DOHH2 (cell line): ENCODE measurements around the gene BPI.

Source experiments
- H3F3A ChIP-seq: fragments of 200-600 bp; sonication (generic), shearing (Covaris generic); 2 replicates; pipeline ENCODE4 v1.6.0; 2016; ENCODE audit warnings: antibody characterized with exemption, mild to moderate bottlenecking; ENCODE audit not compliant: control insufficient read depth, insufficient read depth
- H3K27ac ChIP-seq: fragments of 200-600 bp; sonication (generic); 2 replicates; pipeline ENCODE4 v1.5.1; 2014; ENCODE audit warnings: low read depth, mild to moderate bottlenecking, low read length, moderate library complexity
- H3K27me3 ChIP-seq: fragments of 200-600 bp; sonication (generic); 2 replicates; pipeline ENCODE4 v1.6.1; 2014; ENCODE audit warnings: mild to moderate bottlenecking, low read length, mixed read lengths; ENCODE audit not compliant: control insufficient read depth
- H3K36me3 ChIP-seq: fragments of 200-600 bp; sonication (generic); 2 replicates; pipeline ENCODE4 v1.6.1; 2014; ENCODE audit warnings: mild to moderate bottlenecking, low read length, moderate library complexity, mixed read lengths; ENCODE audit not compliant: control insufficient read depth
- H3K4me1 ChIP-seq: fragments of 200-600 bp; sonication (generic); 2 replicates; pipeline ENCODE4 v1.6.1; 2014; ENCODE audit warnings: mild to moderate bottlenecking, low read length, mixed read lengths; ENCODE audit not compliant: control insufficient read depth
- H3K4me2 ChIP-seq: fragments of 200-600 bp; sonication (generic); 2 replicates; pipeline ENCODE4 v1.6.0; 2014; ENCODE audit warnings: mild to moderate bottlenecking, low read length, moderate library complexity
- H3K4me3 ChIP-seq: fragments of 200-600 bp; sonication (generic); 2 replicates; pipeline ENCODE4 v1.5.1; 2014; ENCODE audit warnings: mild to moderate bottlenecking, low read length, mixed read lengths
- H3K79me2 ChIP-seq: fragments of 200-600 bp; sonication (generic); 2 replicates; pipeline ENCODE4 v1.6.1; 2014; ENCODE audit warnings: mild to moderate bottlenecking, low read length, mixed read lengths; ENCODE audit not compliant: control insufficient read depth
- H3K9me2 ChIP-seq: fragments of 200-600 bp; sonication (generic); replicated peaks from 2 replicates; pipeline ENCODE4 v1.6.1; 2014; ENCODE audit warnings: mild to moderate bottlenecking, low read length, mixed read lengths; ENCODE audit not compliant: control insufficient read depth
- H3K9me3 ChIP-seq: fragments of 200-600 bp; sonication (generic); 2 replicates; pipeline ENCODE4 v1.6.1; 2014; ENCODE audit warnings: antibody characterized with exemption, low read length, mixed read lengths; ENCODE audit not compliant: control insufficient read depth, insufficient read depth
- H4K20me1 ChIP-seq: fragments of 200-600 bp; sonication (generic); 2 replicates; pipeline ENCODE4 v1.6.0; 2014; ENCODE audit warnings: low read depth, mild to moderate bottlenecking, antibody characterized with exemption, low read length, moderate library complexity; ENCODE audit not compliant: control insufficient read depth, insufficient read depth
- CTCF ChIP-seq: fragments of 200-600 bp; sonication (generic); IDR thresholded peaks from one replicate; pipeline ENCODE4 v1.5.1; 2014; ENCODE audit warnings: antibody characterized with exemption, mild to moderate bottlenecking, low read depth, low read length; ENCODE audit not compliant: poor library complexity, severe bottlenecking
- EZH2phosphoT487 ChIP-seq: fragments of 200-600 bp; sonication (generic); IDR thresholded peaks from 2 replicates; pipeline ENCODE4 v1.6.1; 2017; ENCODE audit warnings: borderline replicate concordance, mild to moderate bottlenecking, antibody characterized with exemption, low read length, moderate library complexity, mixed read lengths

Gene BPI

GRCh38 chr20:38307371-38308046 lies 3.6 kb downstream of the BPI start:
- Histone ChIP-seq H3K4me3 (no peak overlapping the region), H3K9me2 (no peaks in the 10 kb centered on the region), H3K36me3 (no peaks in the 10 kb centered on the region), H3K4me1 (no peaks in the 10 kb centered on the region), H3K4me2 (no peak overlapping the region), H4K20me1 (no peaks in the 10 kb centered on the region), H3F3A (no peaks in the 10 kb centered on the region), H3K27ac (no peak overlapping the region), H3K27me3 (peaks cover 6% of the 10 kb centered on the region; the same call in 1 of the 2 replicates), H3K79me2 (no peaks in the 10 kb centered on the region), H3K9me3 (no peaks in the 10 kb centered on the region)
- TF ChIP-seq EZH2phosphoT487 (no peak), CTCF (no peak)

DNA sequence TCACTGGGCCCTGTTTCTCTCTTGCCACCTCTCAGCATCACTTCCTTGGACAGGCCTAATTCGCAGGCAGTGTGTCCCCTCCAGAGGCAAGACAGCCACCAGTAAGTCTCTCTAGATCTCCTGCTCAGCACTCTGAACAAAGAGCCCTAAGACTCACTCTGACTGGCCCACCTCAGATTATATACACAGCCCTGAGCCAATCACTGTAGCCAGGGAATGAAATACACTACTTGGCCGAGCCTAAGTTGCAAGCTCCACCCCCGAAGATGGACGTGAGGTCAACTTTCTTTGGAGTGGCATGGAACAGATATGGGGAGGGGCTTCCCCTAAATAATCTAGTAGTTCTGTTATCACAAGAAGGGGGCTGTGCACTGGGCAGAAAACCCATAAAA lies 4.1 kb downstream of the BPI start:
- peaks cover 1% of the 10 kb centered on the region; the same call in 1 of the 2 replicates for H3K27me3 ChIP-seq
- H3K4me2 ChIP-seq = no peak overlapping the region
- H3K9me2 ChIP-seq = no peaks in the 10 kb centered on the region
- H3K79me2 ChIP-seq = no peaks in the 10 kb centered on the region
- no peaks in the 10 kb centered on the region for H4K20me1 ChIP-seq
- no peak for TF ChIP-seq CTCF
- no peak for TF ChIP-seq EZH2phosphoT487
- no peaks in the 10 kb centered on the region for H3K36me3 ChIP-seq
- no peaks in the 10 kb centered on the region for H3F3A ChIP-seq
- no peak overlapping the region for H3K4me3 ChIP-seq
- no peak overlapping the region for H3K27ac ChIP-seq
- H3K4me1 ChIP-seq = no peaks in the 10 kb centered on the region
- no peaks in the 10 kb centered on the region for H3K9me3 ChIP-seq

- TF ChIP-seq EZH2phosphoT487 (no peak), CTCF (no peak)
- no peaks in the 10 kb centered on the region for H3K79me2 ChIP-seq
- peaks cover under 1% of the 10 kb centered on the region; the same call in 1 of the 2 replicates for H3K9me3 ChIP-seq
These were observed 4.5 kb downstream of the BPI start for GRCh38 chr20:38308447-38308846.

More at GRCh38 chr20:38308447-38308846, 4.5 kb downstream of the BPI start:
- no peaks in the 10 kb centered on the region for H3K9me2 ChIP-seq
- no peak overlapping the region for H3K27ac ChIP-seq
- no peaks in the 10 kb centered on the region for H3F3A ChIP-seq
- no peak overlapping the region for H3K4me3 ChIP-seq
- H3K4me2 ChIP-seq = no peak overlapping the region
- H3K36me3 ChIP-seq = no peaks in the 10 kb centered on the region
- H4K20me1 ChIP-seq = no peaks in the 10 kb centered on the region
- H3K27me3 ChIP-seq = no peaks in the 10 kb centered on the region; the same call in 1 of the 2 replicates
- H3K4me1 ChIP-seq = no peaks in the 10 kb centered on the region
